Measurements from ENCODE around the gene DOCK2. TPM values are rescaled to one million over a fixed set of nuclear protein-coding genes. Genes with fewer than 3 reads are reported as not detected.

The DOCK2 gene
- total RNA-seq, 1 experiment from 2014 or later, result 0.26 TPM

DNA sequence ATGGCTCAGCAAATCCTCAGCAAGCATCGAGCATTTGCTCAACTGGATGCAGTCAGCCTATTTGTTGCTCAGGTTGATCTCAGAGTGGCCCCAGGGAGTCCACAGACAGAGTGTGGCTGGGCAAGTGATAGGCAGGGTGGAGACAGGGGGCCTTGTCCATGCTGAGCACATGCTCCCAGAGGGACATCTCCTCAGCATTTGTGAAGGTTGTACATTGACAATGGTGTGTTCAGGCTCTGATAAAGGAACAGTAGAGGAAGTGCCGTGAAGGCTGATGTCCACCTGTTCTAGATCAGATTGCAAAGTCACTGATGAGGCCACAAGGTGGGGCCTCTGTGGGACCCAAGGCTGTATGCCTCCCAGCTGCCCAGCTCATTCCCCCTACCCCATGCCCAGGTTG, 418.5 kb downstream of the DOCK2 start:
- no peaks in the 10 kb centered on the region for H3K36me3 ChIP-seq (ENCODE audit: low read depth, low read length)
- H3K27me3 ChIP-seq (ENCODE audit: low read length), result no peaks in the 10 kb centered on the region
- H3K9ac ChIP-seq (ENCODE audit: low read length), result no peak overlapping the region
- H3K4me3 ChIP-seq (ENCODE audit: low read length), result no peak overlapping the region
- intact Hi-C loops (cut with micrococcal nuclease), result no loop called here
- H2AFZ ChIP-seq (ENCODE audit: low read length), result no peak overlapping the region
- ChIA-PET POLR2A (ENCODE audit: unreplicated experiment) (no interaction called here), CTCF (no interaction called here)
- TF ChIP-seq EZH2phosphoT487 (IDR thresholded peaks at IDR 0.05; ENCODE audit: borderline replicate concordance, low read length) (no peak), EZH2 (IDR thresholded peaks at IDR 0.05; ENCODE audit: low read length, unreplicated experiment) (no peak)
- TF ChIP-seq, protein P1, sequence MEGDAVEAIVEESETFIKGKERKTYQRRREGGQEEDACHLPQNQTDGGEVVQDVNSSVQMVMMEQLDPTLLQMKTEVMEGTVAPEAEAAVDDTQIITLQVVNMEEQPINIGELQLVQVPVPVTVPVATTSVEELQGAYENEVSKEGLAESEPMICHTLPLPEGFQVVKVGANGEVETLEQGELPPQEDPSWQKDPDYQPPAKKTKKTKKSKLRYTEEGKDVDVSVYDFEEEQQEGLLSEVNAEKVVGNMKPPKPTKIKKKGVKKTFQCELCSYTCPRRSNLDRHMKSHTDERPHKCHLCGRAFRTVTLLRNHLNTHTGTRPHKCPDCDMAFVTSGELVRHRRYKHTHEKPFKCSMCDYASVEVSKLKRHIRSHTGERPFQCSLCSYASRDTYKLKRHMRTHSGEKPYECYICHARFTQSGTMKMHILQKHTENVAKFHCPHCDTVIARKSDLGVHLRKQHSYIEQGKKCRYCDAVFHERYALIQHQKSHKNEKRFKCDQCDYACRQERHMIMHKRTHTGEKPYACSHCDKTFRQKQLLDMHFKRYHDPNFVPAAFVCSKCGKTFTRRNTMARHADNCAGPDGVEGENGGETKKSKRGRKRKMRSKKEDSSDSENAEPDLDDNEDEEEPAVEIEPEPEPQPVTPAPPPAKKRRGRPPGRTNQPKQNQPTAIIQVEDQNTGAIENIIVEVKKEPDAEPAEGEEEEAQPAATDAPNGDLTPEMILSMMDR (conservative IDR thresholded peaks at IDR 0.05; ENCODE audit: low read depth, low read length), result no peak
- no peaks in the 10 kb centered on the region for H3K79me2 ChIP-seq (ENCODE audit: low read length)
- no peaks in the 10 kb centered on the region for H3K9me2 ChIP-seq (replicated peaks; ENCODE audit: low read length)
- ATAC-seq (no peak), DNase-seq (no peak)
- no peaks in the 10 kb centered on the region for H4K20me1 ChIP-seq (ENCODE audit: low read length)
- no TSS peak for BruUV-seq (replicated peaks)
- no peaks in the 10 kb centered on the region for H3K9me3 ChIP-seq (ENCODE audit: low read length)
- H3K4me1 ChIP-seq (ENCODE audit: insufficient read depth, low read length), result no peaks in the 10 kb centered on the region
- no peak overlapping the region for H3K27ac ChIP-seq (ENCODE audit: low read length)
- H3F3A ChIP-seq (ENCODE audit: low read length, unreplicated experiment), result no peaks in the 10 kb centered on the region
- no peak overlapping the region for H3K4me2 ChIP-seq (ENCODE audit: low read length)

DNA sequence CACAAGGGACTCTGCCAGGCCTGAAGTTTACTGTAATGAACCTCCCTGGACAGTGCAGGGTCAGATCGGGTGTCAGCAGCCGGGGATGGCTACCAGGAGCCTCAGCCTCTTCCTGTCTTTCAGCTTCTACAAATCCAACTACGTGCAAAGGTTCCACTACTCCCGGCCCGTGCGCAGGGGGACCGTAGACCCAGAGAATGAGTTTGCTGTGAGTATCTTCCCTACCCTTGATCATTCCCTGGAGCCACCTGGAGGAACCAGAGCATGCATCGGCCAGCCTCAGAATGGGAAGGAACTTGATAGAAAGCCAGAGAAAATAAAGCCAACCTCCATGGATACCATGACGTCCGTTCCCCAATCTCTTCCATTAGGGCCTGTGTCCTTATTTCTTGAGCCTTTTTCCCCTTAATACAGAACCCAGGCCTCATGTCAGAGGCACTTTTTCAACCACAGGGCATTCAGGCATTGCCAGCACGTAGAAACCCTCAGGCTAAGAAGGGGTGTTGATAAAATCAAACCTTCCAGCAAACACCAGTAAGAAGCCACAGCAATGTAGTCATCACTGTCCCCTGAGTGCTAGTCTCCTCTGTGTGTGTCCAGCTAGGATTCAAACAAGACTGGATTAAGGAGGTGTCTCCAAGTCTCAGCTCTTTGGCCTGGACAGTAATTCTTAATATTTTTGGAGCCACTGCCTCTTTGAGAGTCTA, 419.6 kb downstream of the DOCK2 start:
- Histone ChIP-seq H2AFZ (ENCODE audit: low read length) (no peak overlapping the region), H3K9me3 (ENCODE audit: low read length) (no peaks in the 10 kb centered on the region), H3K4me2 (ENCODE audit: low read length) (no peak overlapping the region), H3K9me2 (replicated peaks; ENCODE audit: low read length) (no peaks in the 10 kb centered on the region), H4K20me1 (ENCODE audit: low read length) (no peaks in the 10 kb centered on the region), H3K36me3 (ENCODE audit: low read depth, low read length) (no peaks in the 10 kb centered on the region), H3K27ac (ENCODE audit: low read length) (no peak overlapping the region), H3K27me3 (ENCODE audit: low read length) (no peaks in the 10 kb centered on the region), H3K4me1 (ENCODE audit: insufficient read depth, low read length) (no peaks in the 10 kb centered on the region), H3K4me3 (ENCODE audit: low read length) (no peak overlapping the region), H3K79me2 (ENCODE audit: low read length) (no peaks in the 10 kb centered on the region), H3F3A (ENCODE audit: low read length, unreplicated experiment) (no peaks in the 10 kb centered on the region), H3K9ac (ENCODE audit: low read length) (no peak overlapping the region)
- intact Hi-C loops (cut with micrococcal nuclease), result no loop called here
- ATAC-seq, result no peak
- BruUV-seq (replicated peaks), result no TSS peak
- ChIA-PET POLR2A (ENCODE audit: unreplicated experiment) (no interaction called here), CTCF (no interaction called here)
- DNase-seq, result peak; percentile 8
- TF ChIP-seq EZH2phosphoT487 (IDR thresholded peaks at IDR 0.05; ENCODE audit: borderline replicate concordance, low read length) (no peak), EZH2 (IDR thresholded peaks at IDR 0.05; ENCODE audit: low read length, unreplicated experiment) (no peak)
- TF ChIP-seq, protein P1 (conservative IDR thresholded peaks at IDR 0.05; ENCODE audit: low read depth, low read length), result no peak

DNA sequence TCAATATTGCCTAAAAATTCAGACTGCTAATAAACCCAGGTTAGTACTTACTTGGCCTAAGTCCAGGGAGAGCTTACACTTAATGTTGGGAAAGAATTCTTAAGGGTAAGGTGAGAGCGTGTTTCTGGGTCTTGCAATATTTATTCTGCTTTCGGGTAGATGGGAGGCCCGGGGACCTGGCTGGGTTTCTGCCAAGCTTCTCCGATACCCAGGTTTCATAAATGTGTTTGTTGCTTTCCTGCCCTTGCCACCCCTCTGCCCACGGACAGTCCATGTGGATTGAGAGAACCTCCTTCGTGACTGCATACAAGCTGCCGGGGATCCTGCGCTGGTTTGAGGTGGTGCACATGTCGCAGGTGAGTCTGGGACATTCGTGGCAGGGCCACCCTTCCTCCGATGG, 420.2 kb downstream of the DOCK2 start:
- Histone ChIP-seq H3K27ac (ENCODE audit: low read length) (no peak overlapping the region), H3K36me3 (ENCODE audit: low read depth, low read length) (no peaks in the 10 kb centered on the region), H3K27me3 (ENCODE audit: low read length) (no peaks in the 10 kb centered on the region), H3K79me2 (ENCODE audit: low read length) (no peaks in the 10 kb centered on the region), H3K4me2 (ENCODE audit: low read length) (no peak overlapping the region), H2AFZ (ENCODE audit: low read length) (no peak overlapping the region), H3K4me1 (ENCODE audit: insufficient read depth, low read length) (no peaks in the 10 kb centered on the region), H3K9me3 (ENCODE audit: low read length) (no peaks in the 10 kb centered on the region), H3K9me2 (replicated peaks; ENCODE audit: low read length) (no peaks in the 10 kb centered on the region), H4K20me1 (ENCODE audit: low read length) (no peaks in the 10 kb centered on the region), H3K4me3 (ENCODE audit: low read length) (no peak overlapping the region), H3F3A (ENCODE audit: low read length, unreplicated experiment) (no peaks in the 10 kb centered on the region), H3K9ac (ENCODE audit: low read length) (no peak overlapping the region)
- DNase-seq, result no peak
- intact Hi-C loops (cut with micrococcal nuclease), result no loop called here
- TF ChIP-seq EZH2phosphoT487 (IDR thresholded peaks at IDR 0.05; ENCODE audit: borderline replicate concordance, low read length), result no peak
- no peak for TF ChIP-seq EZH2 (IDR thresholded peaks at IDR 0.05; ENCODE audit: low read length, unreplicated experiment)
- TF ChIP-seq, protein P1 (conservative IDR thresholded peaks at IDR 0.05; ENCODE audit: low read depth, low read length), result no peak
- ChIA-PET POLR2A (ENCODE audit: unreplicated experiment) (no interaction called here), CTCF (no interaction called here)
- ATAC-seq, result no peak
- BruUV-seq (replicated peaks), result no TSS peak

Data from PC-3 (cell line).